H4 (cell line): ENCODE data around the gene PTGES. TPM values are rescaled to one million over a fixed set of nuclear protein-coding genes. Genes with fewer than 3 reads are reported as not detected.

Experiments used
- DNase-seq: peaks from one replicate; pipeline ENCODE4 v3.0.0-alpha.2; 2015; ENCODE audit warnings: low spot score
- total RNA-seq: library from RNA; depleted of rRNA; stranded (reverse); fragments of >200 nt; shearing (Covaris generic); gene quantifications from 2 replicates; pipeline ENCODE4 v1.2.3, GENCODE V29; 2014

PTGES gene
- total RNA-seq, 1 experiment from 2014 or later, result 13.0 TPM

DNA sequence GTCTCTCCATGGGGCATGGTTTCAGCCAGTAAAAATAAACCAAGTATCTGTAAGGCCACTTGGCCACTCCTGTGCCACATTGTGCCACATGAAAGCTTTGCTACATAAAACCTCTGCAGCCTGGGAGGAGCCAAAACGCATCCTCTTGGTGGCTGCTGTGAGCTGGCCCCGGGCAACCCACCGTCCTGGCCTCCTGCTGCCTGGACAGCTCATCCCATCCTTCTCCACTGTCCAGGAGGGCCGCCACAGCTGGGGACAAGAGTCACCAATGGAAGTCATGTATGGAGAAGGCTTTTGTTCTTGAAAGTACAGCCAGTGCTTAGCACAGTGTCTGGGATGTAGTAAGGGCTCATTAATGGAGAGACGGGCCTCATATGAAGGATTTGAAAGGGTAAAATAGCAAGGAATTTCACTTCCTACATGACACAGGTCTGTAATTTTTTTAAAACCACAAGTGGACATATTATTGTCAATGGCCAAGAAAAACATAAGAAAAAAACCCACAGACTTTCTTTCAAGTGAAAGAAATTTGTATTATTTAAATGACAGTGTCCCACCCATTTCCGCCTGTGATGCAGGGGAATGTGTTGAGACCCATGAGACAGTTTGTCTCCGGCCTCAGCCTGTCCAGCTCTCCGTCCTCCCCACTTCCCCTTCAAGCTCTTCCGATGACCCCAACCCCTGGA is 6.6 kb downstream of the PTGES start:
- no peak for DNase-seq

- DNase-seq, result no peak
Observed at GRCh38 chr9:129745200-129745599, 7.6 kb downstream of the PTGES start.

GRCh38 chr9:129740666-129741464 is 12.0 kb downstream of the PTGES start:
- DNase-seq, result no peak

GRCh38 chr9:129740174-129740573 is 12.7 kb downstream of the PTGES start:
- no peak for DNase-seq

- no peak for DNase-seq
Observed at GRCh38 chr9:129739432-129739831, 13.4 kb downstream of the PTGES start.

DNA sequence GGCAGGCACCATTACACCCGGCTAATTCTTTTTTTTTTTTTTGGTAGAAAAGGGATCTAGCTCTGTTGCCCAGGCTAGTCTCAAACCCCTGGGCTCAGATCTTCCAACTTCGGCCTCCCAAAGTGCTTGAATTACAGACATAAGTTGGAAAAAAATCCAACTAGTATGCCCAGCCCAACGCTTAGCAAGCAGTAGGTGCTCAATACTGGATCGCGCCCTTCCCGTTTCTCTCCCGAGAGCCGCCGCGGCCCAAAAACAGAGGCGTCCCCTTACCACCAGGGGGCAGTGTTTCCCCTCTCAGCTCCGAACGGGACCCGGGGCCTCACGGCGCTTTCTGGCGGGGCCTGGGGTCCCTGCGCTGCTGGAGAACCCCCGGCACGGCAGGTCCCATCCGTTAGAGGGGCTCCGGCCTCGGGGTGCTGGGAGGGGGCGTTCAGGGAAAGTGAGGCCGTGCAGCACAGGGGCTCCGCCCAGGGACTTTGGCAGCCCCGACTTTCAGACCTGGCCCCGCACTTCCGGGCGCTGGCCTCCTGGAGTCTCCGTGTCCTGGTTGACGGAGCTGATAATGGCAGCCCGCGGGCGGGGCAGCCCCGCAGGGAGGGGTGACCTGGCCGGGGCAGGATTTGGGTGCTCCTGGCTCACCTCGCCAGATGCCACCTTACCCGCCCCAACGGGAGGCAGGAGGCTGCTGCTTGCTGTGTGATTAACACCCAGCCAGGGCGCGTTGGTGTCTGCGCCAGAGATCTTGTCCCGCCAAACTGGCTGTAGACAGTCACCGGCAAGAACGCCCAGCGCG is 15.2 kb downstream of the PTGES start:
- DNase-seq, result peak; percentile 60

DNA sequence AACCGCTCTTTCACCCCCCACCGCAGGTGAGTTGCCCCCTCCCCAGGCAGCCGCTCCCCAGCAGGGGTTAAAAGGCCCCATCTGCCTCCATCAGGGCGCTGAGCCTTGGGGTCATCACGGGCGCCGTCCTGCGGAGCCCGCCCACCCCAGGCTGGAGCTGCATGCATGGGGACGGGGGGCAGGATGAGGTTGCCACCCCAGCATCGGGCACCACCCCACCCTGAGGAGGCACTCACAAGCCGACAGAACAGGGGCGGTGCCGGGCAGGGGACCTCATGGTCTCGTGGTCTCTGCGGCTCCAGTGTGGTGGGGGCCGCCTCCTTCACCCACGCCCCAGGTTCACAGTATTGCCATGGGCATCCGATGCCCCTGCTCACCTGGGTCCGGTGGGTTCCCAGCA is 16.5 kb downstream of the PTGES start:
- no peak for DNase-seq

DNA sequence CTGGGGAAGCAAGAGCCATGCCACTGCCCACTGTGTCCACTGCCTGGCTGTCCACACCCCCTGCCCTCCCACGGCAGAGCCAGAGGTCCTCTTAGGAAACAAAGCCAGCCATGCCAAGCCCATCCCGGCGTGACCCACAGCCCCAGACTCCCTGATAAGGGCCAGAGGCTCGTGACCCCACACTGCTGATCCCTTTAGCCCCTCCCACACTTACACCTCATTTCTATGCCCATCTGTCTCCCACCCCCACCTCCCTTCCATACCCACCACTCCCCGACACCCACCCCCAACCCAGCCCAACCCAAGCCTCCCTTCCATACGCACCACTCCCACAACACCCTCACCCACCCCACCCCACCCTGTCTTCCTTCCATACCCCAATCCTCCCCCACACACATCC is 17.3 kb downstream of the PTGES start:
- DNase-seq, result no peak

- no peak for DNase-seq
Observed at GRCh38 chr9:129733632-129733953, 19.2 kb downstream of the PTGES start.

GRCh38 chr9:129732946-129733631 is 19.8 kb downstream of the PTGES start:
- no peak for DNase-seq

DNA sequence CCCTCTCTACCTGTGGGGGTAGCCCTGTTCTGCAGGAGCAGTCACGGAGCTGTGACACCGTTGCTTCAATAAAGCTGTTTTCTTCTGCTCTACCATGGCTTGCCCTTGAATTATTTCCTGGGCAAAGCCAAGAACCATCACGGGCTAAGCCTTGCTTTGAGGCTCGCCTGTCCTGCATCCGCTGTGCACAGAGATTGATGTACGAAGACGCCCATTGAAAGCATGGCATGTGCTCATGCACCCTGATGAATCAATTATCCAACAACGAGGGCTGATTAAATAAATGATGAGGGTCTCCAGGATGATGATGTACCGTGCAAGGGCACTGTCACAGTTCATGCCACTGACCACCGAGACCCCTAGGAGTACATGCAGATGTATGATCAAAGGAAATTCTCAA is 20.7 kb downstream of the PTGES start:
- DNase-seq, result no peak

DNA sequence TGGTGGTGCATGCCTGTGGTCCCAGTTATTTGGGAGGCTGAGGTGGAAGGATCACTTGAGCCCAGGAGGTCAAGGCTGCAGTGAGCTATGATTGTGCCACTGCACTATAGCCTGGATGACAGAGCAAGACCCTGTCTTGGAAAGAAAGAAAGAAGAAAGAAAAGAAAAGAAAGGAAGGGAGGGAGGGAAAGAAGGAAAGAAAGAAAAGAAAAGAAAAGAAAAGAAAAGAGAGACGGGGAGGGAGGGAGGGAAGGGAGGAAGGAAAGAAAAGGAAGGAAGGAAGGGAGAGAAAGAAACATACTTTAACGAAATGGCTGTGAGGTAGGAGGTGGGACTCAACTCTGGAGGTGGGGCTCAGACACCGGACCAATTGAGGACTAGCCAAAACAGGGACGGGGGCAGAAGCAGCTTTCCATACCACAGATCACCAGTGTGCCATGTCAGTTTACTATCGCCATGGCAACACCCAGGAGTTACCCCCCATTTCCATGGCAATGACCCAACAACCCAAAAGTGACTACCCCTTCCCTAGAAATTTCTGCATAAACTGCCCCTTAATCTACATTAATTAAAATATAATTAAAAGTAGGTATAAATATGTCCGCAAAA is 21.3 kb downstream of the PTGES start:
- DNase-seq, result no peak

DNA sequence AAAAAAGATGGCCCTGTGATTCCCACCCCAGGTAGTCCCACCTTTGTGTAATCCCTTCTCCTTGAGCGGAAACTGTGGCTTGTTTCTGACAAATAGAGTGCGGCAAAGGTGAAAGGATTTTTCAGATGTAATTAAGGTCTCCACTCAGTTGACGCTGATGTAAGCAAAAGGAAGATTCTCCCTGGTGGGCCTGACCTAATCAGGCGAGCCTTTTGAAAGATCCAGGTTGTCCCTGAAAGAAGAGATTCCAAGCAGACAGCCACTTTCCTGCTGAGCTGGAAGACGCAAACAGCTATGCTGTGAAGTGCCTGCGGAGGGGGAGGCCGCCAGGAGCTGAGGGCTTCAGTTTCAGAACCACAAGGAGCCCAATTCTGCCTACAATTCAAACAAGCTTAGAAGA is 24.1 kb downstream of the PTGES start:
- no peak for DNase-seq

GRCh38 chr9:129726322-129727160 is 26.3 kb downstream of the PTGES start:
- DNase-seq, result peak; percentile 91

DNA sequence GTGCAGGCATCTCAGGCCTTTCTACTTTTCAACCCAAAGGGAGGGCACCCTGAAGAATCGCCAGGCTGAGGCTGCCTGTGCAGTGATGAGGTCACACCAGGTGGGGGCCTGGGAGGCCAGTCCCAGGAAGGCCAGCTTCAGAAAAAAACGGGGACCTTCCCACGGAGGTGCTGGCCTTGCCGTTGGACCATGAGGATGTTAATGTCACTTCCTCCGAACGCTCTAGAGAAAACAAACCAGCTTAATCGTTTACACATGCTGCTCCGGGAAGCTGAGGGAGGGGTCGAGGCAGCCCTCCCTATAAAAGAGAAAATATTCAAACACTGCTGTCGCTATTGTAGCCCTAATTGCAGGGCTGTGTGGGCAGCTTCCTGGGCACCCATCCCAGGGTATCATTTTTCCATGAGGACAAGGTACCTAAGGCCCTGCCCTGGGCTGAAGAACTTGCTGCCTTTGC is 27.0 kb downstream of the PTGES start:
- DNase-seq, result peak; percentile 88

DNA sequence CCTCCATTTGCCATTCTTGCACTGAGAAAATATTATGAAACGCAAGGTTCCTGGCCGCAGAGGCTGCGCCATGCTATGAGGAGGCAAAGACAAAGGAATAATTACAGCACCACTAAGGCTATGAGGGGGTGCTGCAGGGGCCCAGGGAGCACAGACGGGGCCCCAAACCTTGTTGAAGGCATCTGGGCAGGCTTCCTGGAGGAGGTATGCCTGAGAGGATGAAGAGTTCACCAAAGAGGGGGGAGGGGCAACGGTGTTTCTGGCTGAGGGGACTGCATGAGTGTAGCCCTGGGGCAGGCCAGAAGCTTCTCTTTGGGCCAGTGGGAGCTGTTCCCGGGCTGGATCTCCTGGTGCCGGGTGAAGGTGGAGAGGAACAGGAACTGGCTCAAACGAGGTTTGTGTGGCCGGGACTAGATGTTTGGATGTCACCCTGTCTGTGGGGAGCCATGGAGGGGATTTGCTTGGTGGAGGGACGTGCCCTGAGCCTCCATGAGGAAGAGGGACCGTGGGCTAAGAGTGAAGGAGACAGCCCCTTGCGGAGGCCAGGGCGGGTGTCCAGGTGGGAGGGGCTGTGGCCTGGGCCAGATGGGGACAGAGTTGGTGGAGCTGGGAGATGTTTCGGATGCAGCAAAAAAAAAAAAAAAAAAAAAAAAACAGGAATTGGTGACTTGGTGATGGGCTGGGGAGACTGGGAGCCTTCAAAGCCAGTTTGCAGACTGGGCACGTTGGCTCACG is 28.2 kb downstream of the PTGES start:
- no peak for DNase-seq

DNA sequence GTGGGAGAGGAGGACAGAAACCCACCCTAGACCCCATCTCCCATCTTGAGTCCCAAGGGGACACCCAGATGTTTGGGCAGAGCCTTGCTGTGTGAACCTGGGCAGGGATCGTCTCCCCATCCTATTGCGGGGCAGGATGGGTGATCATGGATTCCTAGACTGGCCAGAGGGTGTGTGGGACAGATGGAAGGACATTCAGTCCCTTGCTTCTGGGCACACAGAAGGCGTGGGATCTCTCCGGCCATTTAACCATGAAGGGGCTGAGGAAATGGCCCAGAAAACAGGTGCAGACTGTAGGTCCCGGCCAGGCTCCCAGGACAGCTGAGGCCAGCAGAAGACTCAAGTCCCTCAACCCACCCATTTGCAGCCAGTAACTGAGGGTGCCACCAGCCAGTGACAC is 29.9 kb downstream of the PTGES start:
- DNase-seq, result no peak

DNA sequence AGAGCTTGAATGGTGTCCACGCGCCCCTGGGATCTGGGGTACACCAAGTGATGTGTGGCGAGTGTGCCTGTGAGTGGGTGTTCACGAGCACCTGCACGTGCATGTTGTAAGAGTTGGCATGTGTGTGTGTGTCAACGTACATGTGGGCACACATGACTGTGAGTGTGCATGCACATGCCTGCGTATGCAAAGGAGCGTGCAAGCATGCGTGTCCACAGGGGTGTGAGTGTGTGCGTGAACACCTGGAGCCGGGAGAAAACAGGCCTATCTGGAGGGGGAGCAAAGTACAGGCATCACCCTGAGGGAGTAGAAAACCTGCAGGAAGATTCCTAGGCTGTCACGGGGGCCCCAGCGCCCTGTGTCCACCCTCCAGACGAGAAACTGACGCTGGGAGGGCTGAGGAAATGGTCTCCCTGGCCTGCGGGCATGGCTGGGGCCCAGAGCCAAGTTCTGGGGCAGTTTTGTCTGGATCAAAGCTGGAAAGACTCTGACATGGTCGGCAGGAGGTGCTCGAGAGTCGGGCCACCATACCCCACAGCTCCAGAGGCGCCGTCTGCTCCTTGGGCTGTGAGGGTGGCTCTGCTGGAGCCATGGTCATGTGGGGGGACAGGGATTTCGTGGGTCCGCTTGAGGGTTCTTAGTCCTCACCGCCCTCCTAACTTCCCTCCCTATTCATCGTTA is 31.8 kb downstream of the PTGES start:
- DNase-seq, result no peak

DNA sequence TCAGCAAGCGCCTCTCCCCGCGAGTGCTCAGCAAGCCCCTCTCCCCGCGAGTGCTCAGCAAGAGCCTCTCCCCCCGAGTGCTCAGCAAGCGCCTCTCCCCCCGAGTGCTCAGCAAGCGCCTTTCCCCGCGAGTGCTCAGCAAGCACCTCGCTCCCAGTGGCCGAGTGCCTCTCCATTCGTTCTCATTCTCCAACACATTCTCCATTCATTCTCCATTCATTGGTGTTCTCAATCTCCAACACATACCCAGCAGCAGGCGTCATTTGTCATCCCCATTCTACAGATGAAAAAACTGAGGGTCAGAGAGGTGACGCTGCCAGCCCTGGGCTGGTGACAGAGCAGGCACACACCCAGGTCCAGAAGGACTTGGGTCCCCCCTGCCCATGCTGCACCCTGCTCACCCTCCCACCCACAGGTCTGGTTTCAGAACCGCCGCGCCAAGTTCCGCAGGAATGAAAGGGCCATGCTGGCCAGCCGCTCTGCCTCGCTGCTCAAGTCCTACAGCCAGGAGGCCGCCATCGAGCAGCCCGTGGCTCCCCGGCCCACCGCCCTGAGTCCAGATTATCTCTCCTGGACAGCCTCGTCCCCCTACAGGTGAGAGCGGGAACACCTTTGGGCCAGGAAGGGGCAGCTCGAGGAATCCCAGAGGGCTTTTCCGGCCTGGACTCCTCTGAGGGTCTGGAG is 32.5 kb downstream of the PTGES start:
- DNase-seq, result no peak
